Measurements from ENCODE around the gene TP53I13.

TP53I13 gene

DNA sequence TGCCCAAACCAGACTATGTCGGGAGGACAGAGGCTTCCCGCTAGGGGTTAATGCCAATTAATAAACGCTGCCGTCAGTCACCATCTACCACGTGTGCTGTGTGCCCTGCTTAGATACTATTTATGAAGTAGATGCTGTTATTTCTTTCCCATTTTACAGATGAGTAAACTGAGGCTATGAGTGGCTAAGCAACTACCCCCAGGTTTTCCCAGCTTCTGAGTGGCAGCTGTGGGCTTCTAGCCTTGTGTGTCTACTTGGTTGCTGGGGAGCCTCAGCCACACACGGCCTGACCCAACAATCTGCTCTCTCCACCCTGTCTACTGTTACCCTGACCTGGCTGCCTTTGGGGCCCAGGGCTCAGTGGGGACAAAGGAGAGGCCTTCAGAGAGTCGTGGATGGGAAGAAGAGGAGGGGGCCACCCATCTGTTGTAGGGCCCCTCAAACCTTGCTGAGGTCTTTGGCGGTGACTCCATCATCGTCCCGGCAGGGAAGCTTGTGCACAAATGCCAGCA lies 13.8 kb downstream of the TP53I13 start:
- DNase-seq, result no peak

- DNase-seq, result no peak
Observed at GRCh38 chr17:29582772-29583171, 14.3 kb downstream of the TP53I13 start.

DNA sequence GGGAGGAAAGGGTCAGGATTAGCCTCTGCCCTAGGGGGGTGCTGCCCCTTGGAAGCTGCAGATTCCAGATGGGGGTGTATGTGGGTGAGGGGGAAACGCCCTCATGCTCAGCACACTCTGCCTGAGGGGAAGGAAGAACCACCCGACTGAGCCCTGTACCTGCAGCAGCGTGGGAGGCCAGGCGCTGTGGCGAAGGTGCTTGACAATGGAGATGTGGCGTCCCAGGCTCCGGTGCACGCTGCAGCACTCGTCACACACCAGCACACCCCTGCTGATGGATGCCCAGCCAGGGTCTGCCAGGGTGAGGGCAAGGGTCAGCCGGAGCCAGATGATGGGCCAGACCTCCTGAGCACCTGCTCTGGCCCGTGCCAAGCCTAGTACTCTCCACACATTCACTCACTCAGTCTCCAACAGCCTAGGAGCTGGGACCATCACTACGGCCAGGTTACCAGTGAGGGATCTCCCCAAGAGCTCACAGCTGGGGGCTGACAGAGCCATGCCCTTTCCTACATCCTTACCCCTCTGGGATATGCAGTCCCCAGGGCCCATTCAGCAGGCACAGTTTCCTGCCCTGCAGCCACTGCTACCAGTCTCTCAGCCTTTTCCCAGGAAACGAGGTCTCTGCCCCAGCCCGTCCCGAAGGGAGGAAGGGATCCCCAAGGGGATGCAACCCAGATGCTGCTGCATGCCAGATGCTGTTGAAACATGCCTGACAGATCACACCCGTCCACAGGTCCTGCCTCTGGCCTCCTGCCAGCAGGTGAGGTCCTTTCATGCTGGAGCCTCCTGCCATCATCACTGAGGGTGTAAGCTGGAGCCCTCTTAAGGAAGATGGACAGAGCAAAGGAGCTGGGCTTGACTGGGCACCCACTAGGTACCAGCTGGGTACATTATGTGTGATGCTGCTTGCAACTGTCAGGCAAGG lies 15.1 kb downstream of the TP53I13 start:
- DNase-seq, result no peak

GRCh38 chr17:29584452-29585079 lies 16.1 kb downstream of the TP53I13 start:
- no peak for DNase-seq

DNA sequence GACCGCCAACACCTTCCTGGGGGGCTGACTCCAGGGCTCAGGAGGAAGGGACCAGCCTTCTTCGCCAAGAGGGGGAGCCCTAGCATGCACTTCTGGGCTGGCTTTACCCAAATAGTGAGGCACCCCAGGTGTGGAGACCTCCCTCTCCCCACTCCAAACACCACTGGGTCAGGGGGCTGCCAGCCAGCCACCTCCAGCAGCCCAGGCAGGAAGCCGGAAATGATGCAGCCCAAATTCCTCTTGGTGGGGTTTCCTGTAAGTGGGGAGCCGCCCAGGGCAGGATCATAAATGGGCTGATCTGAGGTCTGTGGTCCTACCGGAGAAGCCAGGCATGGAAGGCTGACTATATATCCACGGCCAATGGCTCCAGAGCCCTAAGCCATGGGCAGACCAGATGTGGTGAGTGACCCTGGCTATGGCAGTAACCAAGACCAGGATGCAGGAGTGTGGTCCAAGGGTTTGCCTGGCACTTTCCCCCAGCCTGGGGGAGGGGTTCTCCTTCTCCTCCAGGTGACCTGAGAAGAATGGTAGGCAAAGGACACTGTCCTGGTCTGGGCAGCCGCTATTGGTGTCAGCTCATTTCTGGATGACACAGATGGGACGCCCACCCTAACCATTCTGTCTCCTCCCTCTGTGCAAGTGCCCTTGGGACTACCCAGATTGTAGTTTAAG lies 16.7 kb downstream of the TP53I13 start:
- no peak for DNase-seq

- DNase-seq, result no peak
Observed at GRCh38 chr17:29586676-29587469, 18.4 kb downstream of the TP53I13 start.

DNA sequence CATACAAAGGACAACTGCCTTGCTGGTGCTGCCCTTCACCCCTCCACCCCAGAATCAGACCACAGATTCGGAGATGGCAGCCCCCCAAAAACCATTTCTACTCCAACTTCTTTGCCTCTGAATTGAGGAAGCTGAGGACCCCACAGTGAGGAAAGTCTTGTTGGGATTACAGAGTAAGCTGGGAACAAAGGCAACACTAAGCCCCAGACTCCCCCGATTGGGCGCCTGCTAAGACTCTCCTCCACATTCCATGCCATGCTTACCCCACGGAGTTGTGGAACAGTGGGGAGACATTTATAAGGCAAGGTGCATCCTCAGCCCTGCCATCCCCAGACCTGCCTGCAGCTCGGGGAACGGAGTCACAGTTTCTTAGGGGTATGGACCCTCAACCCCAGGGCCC lies 19.1 kb downstream of the TP53I13 start:
- no peak for DNase-seq

DNA sequence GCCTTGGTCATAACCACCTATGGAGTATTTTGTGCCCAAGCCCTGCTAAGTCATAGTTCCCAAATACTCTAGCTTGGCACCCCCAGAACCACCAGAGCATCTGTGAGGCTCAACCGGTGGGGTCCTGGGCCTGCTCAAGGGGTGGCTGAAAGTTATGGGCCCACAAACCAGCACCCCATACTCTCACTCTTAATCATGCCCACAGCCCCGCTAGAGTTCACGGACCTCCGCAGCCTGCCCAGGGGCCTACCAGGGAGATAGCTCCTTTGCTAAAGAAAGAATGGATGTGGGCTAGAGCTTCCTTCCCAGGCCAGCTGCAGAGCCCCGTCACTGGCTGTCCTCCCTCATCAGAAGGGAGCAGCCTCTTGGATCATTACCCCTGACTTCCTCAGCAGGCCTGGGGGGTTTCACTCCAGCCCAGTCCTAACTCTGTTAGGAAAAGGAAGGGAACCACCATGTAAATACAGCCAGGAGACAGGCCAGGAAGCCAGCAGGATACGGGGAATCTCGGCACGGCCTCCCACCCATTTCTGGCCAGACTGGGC lies 19.6 kb downstream of the TP53I13 start:
- DNase-seq, result no peak

DNA sequence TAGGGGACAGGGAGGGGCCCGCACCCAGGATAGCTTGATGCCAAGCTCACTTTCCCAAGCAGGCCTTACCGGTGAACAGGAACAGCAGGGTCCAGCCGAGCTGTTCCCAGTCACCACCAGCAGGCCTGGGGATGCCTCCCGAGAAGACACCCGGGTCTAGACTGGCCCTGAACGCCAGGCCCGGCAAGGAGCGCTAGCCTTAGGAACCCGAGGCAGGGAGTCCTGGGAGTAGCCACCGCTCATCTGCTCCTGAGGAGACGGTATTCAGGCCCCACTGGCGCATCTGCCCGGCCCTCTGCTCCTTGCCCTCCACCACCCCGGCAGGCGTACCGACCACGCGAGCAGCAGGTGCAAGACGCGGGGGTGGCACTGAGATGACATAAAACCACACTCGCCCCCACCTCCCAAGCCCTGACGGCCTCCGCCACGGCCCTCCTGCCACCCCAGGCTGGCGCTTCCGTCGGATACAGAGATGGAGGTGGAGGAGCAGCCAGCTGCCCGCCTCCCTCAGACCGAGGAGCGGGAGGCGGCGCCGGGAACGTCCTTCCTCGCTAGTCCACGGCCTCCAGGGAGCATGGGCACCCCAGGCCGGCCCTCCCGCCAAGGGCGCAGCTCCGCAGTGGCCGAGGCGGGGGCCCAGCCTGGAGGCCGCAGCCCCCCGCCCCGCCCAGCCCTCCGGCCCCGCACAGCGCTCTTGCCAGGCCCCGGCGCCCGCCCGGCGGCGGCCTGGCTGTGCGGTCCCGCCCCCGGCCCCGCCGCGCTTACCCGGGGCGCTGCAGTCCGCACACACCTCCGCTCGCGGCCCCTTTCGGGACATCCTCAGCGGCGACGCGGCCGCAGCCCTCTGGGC lies 20.3 kb downstream of the TP53I13 start:
- peak; percentile 43 for DNase-seq

DNA sequence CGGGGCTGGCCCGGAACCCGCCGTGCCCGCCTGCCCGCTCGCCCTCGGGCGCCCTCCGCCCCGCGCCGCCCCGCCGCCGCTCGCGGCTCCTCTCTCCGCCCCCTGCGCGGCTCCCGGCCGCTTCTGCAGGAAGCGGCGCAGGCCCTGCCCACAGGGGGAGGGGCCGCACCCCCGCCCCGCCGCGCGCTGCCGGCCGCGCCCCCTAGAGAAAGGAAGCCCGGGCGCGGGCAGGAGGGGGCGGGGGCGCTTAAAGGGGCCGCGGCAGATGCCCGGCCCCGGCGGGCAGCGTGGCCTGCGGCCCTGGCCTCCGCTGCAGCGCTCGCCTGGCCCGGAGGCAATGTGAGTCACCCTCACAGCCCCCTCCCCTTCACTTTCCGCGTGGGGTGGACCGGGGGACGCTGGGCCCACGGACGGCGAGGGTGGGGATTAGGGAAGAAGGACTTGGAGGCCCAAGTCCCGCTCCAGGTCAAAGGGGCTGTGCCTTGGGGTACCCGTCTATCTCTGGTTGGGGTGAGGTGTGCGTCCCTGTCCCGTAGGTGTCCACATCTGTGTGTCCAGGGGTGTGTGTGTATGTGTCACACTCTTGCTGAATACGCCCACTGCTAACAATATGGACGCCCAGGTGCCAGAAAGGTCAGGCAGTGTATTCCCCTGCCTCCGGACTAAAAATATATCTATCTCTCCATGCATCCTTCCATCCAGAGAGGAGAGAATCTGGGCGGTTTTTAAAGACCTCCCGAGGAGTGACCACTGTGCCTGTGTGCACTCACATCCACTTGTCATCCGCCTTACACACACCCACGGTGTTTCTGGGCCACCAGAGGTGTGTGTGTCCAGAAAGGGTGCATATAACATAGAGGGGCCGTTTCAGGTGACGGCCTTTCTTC lies 21.3 kb downstream of the TP53I13 start, which contains the start of gene GIT1:
Gene GIT1, minus strand, starts transcription at position 125 of the 887 bp plus-strand sequence. CDS start 270 bp downstream, outside the sequence.
- peak; percentile 80 for DNase-seq

GRCh38 chr17:29590411-29591145 lies 22.1 kb downstream of the TP53I13 start:
- peak; percentile 52 for DNase-seq

- DNase-seq, result no peak
Observed at GRCh38 chr17:29591146-29591736, 22.7 kb downstream of the TP53I13 start.

GRCh38 chr17:29591737-29592608 lies 23.5 kb downstream of the TP53I13 start:
- DNase-seq, result peak; percentile 89

- DNase-seq, result peak; percentile 47
Observed at GRCh38 chr17:29592850-29593551, 24.5 kb downstream of the TP53I13 start, which contains the start of gene ANKRD13B. TSS of gene ANKRD13B (plus strand) at chr17:29593132. CDS start at chr17:29593622, 490 bp downstream.

DNA sequence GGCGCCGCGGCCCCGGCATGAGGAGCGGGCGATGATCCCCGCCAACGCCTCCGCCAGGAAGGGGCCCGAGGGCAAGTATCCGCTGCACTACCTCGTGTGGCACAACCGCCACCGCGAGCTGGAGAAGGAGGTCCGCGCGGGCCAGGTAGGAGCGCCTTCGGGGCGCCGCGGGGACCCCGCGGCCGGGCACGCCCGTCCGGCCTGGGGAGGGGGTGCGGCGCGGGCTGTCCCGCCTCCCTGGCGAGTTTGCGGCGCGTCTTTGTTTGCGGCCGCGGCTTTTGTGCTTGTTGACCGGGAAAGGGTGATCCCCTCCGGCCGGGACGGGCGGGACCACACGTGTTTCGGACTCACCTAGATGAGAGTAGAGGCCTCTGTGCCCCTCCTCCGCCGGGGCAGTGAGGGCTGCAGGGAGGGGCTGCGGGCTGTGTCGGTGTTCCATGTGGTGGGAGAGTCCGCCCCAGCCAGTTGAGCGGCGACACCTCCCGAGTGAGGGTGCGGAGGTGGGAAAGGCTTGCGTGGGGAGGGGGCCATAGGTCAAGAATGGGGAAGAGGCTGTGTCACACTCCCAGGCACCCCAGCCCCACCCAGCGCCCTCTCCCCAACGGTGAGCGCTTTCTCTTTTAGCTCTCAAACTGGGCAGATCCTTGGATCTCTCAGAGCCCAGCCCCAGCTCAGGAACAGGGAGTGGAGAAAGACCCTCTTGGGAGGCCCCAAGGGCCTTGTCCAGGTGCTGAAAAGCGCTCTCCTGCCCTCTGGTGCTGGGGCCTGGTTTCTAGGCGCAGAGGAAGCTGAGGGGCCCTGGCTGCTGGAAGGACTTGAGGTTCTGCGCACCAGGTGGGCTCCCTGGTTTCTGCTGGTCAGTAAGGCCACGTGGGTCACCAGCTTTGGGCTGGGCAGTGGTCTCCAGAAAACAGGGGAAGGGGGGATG lies 25.4 kb downstream of the TP53I13 start:
- peak; percentile 12 for DNase-seq

GRCh38 chr17:29594519-29595090 lies 26.1 kb downstream of the TP53I13 start:
- DNase-seq, result no peak
